HepG2 (cell line): Measurements from ENCODE around the gene NEU4. TPM values are rescaled to one million over a fixed set of nuclear protein-coding genes. Genes with fewer than 3 reads are reported as not detected.

ENCODE experiments used
- ATAC-seq: fragments of 200-7000 bp; cut with Tn5 transposase; 3 replicates; pipeline ENCODE4 v1.9.1; 2020; ENCODE audit warnings: mild to moderate bottlenecking, moderate library complexity
- BruUV-seq: library from RNA; stranded (reverse); fragments of 400-500 nt; replicated peaks from 2 replicates; lab custom pipeline; 2021; lab: Mats Ljungman, UMichigan
- CTCF ChIA-PET: fragments of 300-600 bp; formaldehyde crosslinking; extraction: SDS; loops from one replicate; lab custom pipeline; 2021; ENCODE audit warnings: low total read pairs, inconsistent platforms, low intra/inter-chr PET ratio; lab: Yijun Ruan, JAX
- POLR2A ChIA-PET: fragments of 350-600 bp; sonication (Branson Sonifier 250); formaldehyde crosslinking; loops from one replicate; lab custom pipeline; 2020; ENCODE audit warnings: antibody characterized with exemption, inconsistent platforms; lab: Yijun Ruan, JAX
- DNase-seq: peaks from one replicate; pipeline ENCODE4 v3.0.0-alpha.2; 2015; ENCODE audit warnings: low spot score
- FAIRE-seq: peaks from 3 replicates; lab custom pipeline; 2011; peaks lifted over from hg19 to GRCh38; lab: Jason Lieb, UNC
- H2AFZ ChIP-seq: one replicate; pipeline ENCODE4 v1.6.1; 2011; ENCODE audit warnings: low read length, inconsistent platforms
- H3K27ac ChIP-seq: fragments of 300-600 bp; 3 replicates; pipeline ENCODE4 v1.8.0; 2011; ENCODE audit warnings: mixed run types, mild to moderate bottlenecking, mixed read lengths, low read length, inconsistent platforms; ENCODE audit not compliant: insufficient read depth; ENCODE audit errors: extremely low read length
- H3K27me3 ChIP-seq, 2 experiments: fragments of 200-600 bp in 1 of 2; 2 replicates in 1 of 2; 3 replicates in 1 of 2; pipeline versions ENCODE4 v1.6.0 to v1.8.0; 2011; ENCODE audit warnings: low read length in 2 of 2, mild to moderate bottlenecking in 2 of 2, moderate library complexity in 2 of 2, inconsistent platforms in 1 of 2; ENCODE audit not compliant: insufficient read depth in 2 of 2, control insufficient read depth in 1 of 2
- H3K36me3 ChIP-seq, 2 experiments: fragments of 200-600 bp in 1 of 2; replicated peaks in 1 of 2; 2 replicates in 1 of 2; 3 replicates in 1 of 2; pipeline versions ENCODE4 v1.5.1 to v1.8.0; 2011; ENCODE audit warnings: low read length in 2 of 2, inconsistent platforms in 1 of 2; ENCODE audit not compliant: insufficient read depth in 2 of 2, control insufficient read depth in 1 of 2
- H3K4me1 ChIP-seq: 2 replicates; pipeline ENCODE4 v1.5.1; 2012; ENCODE audit warnings: low read length, inconsistent platforms; ENCODE audit not compliant: insufficient read depth
- H3K4me2 ChIP-seq: 2 replicates; pipeline ENCODE4 v1.6.0; 2011; ENCODE audit warnings: low read depth, low read length, inconsistent platforms
- H3K4me3 ChIP-seq, 3 experiments: fragments of 200-600 bp in 1 of 3; sonication (generic), shearing (Covaris generic) in 1 of 3; replicated peaks in 1 of 3; 2 replicates each; pipeline ENCODE4 v1.5.1; 2011 to 2016; ENCODE audit warnings: low read length in 3 of 3, inconsistent platforms in 2 of 3, low read depth in 2 of 3, mild to moderate bottlenecking in 2 of 3, control low read depth in 1 of 3, mixed read lengths in 1 of 3; ENCODE audit not compliant: insufficient read depth in 1 of 3
- H3K79me2 ChIP-seq: one replicate; pipeline ENCODE4 v1.6.1; 2011; ENCODE audit warnings: low read length, inconsistent platforms; ENCODE audit not compliant: insufficient read depth
- H3K9ac ChIP-seq: 2 replicates; pipeline ENCODE4 v1.6.0; 2011; ENCODE audit warnings: mild to moderate bottlenecking, low read depth, low read length, inconsistent platforms; ENCODE audit not compliant: insufficient read depth
- H3K9me3 ChIP-seq: 2 replicates; pipeline ENCODE4 v1.5.1; 2012; ENCODE audit warnings: mild to moderate bottlenecking, low read length
- H4K20me1 ChIP-seq: 2 replicates; pipeline ENCODE4 v1.6.0; 2011; ENCODE audit warnings: inconsistent platforms, mild to moderate bottlenecking, low read length, moderate library complexity; ENCODE audit not compliant: insufficient read depth
- EED ChIP-seq: sonication (generic); formaldehyde crosslinking; IDR thresholded peaks from 2 replicates; pipeline ENCODE4 v1.5.0; 2020; ENCODE audit warnings: mild to moderate bottlenecking, missing genetic modification reagents
- FOSL2 ChIP-seq: sonication (generic); formaldehyde crosslinking; IDR thresholded peaks from 2 replicates; pipeline ENCODE4 v1.4.0; 2020; ENCODE audit warnings: missing genetic modification reagents
- IRF9 ChIP-seq: sonication (generic); formaldehyde crosslinking; IDR thresholded peaks from 2 replicates; pipeline ENCODE4 v1.8.0; 2022; ENCODE audit warnings: missing genetic modification reagents, mild to moderate bottlenecking, borderline replicate concordance
- NFIB ChIP-seq: sonication (generic); formaldehyde crosslinking; IDR thresholded peaks from 2 replicates; pipeline ENCODE4 v1.9.0; 2021; ENCODE audit warnings: missing genetic modification reagents, mild to moderate bottlenecking, borderline replicate concordance
- SPEN ChIP-seq: sonication (generic); formaldehyde crosslinking; IDR thresholded peaks from 2 replicates; pipeline ENCODE4 v1.5.1; 2020; ENCODE audit warnings: low read depth, mild to moderate bottlenecking, missing genetic modification reagents
- TBX2 ChIP-seq: sonication (generic); formaldehyde crosslinking; IDR thresholded peaks from 2 replicates; pipeline ENCODE4 v1.5.0; 2020; ENCODE audit warnings: missing genetic modification reagents, mild to moderate bottlenecking, borderline replicate concordance
- ZNF558 ChIP-seq: sonication (generic); formaldehyde crosslinking; IDR thresholded peaks from 2 replicates; pipeline ENCODE4 v1.9.0; 2022; ENCODE audit warnings: mild to moderate bottlenecking, missing genetic modification reagents, borderline replicate concordance
- ZNF589 ChIP-seq: sonication (generic); formaldehyde crosslinking; conservative IDR thresholded peaks from 2 replicates; pipeline ENCODE4 v1.8.0; 2022; ENCODE audit warnings: mild to moderate bottlenecking, moderate library complexity, missing genetic modification reagents
- WGBS: methylation state at CpG from one replicate; pipeline ENCODE4 v1.1.6; 2017; ENCODE audit warnings: low lambda C conversion rate; 5-methylcytosine and 5-hydroxymethylcytosine counted together
- in situ Hi-C: cut with HindIII; loops from 2 replicates; pipeline ENCODE4 v1.10.0; 2017; ENCODE audit warnings: low pct_unique_long_range_greater_than_20kb; ENCODE audit not compliant: extremely low pct_ligation_motif_present
- intact Hi-C: fragments of 100-400 bp; cut with micrococcal nuclease; formaldehyde crosslinking; loops from one replicate; pipeline ENCODE4 v1.10.0; 2022; ENCODE audit not compliant: unreplicated experiment
- polyA plus RNA-seq, 8 experiments: library from polyadenylated mRNA; depleted of rRNA in 3 of 8; stranded (reverse) in 7 of 8; unstranded in 1 of 8; fragments of >200 nt; fragmentation: Illumina TruSeq in 4 of 8; extraction: Trizol in 4 of 8; gene quantifications; 2 replicates each; pipeline versions ENCODE4 v1.2.1 to v1.2.3, GENCODE V29; 2011 to 2016; ENCODE audit warnings: low read depth in 4 of 8, missing spikeins in 1 of 8, mixed read lengths in 1 of 8; ENCODE audit not compliant: insufficient read depth in 1 of 8
- total RNA-seq, 5 experiments: library from RNA; depleted of rRNA; stranded (reverse); fragments of >200 nt; fragmentation: Illumina TruSeq; extraction: Trizol; gene quantifications; 2 replicates each; pipeline ENCODE4 v1.2.3, GENCODE V29; 2016; ENCODE audit warnings: low read depth in 1 of 5
- TF ChIP-seq, protein P1 (sequence below), 2 experiments: IDR thresholded peaks; 2 replicates each; pipeline ENCODE4 v1.6.1; 2011 to 2012; ENCODE audit warnings: low read length in 2 of 2, borderline replicate concordance in 1 of 2, low read depth in 1 of 2, mild to moderate bottlenecking in 1 of 2, moderate library complexity in 1 of 2
- TF ChIP-seq, protein P2 (sequence below): sonication (generic); formaldehyde crosslinking; IDR thresholded peaks from 2 replicates; pipeline ENCODE4 v1.4.0; 2020; ENCODE audit warnings: mild to moderate bottlenecking, missing genetic modification reagents

Gene NEU4
- total and polyA plus RNA-seq, 2 of the 13 experiments (the other 11 are each of a cell fraction or from before 2014, with no cell fraction given) = 53.5 to 107 TPM

GRCh38 chr2:241865957-241866789 is 57.2 kb downstream of the NEU4 start:
- no peak overlapping the region for H3K9ac ChIP-seq
- in situ Hi-C loops = no loop called here
- no peaks in the 10 kb centered on the region for H3K4me1 ChIP-seq
- no peaks in the 10 kb centered on the region for H3K36me3 ChIP-seq
- DNase-seq (no peak), ATAC-seq (peak; percentile 52), FAIRE-seq (no peak)
- no peak overlapping the region for H2AFZ ChIP-seq
- intact Hi-C loops = no loop called here
- CTCF ChIA-PET = no interaction called here
- POLR2A ChIA-PET = interaction anchor here (1.1 to 1.4 kb wide), 2 partner anchors 58 to 95 kb away, joined by 3 to 4 read pairs; no protein-coding TSS in a partner anchor
- no peak overlapping the region for H3K4me3 ChIP-seq
- H3K9me3 ChIP-seq = no peaks in the 10 kb centered on the region
- BruUV-seq = no TSS peak
- H3K4me2 ChIP-seq = no peak overlapping the region
- H4K20me1 ChIP-seq = 0 out of 2 replicates have a peak, but pooled peaks cover 5% of the 10 kb centered on the region
- 11% methylated on average over 13 of the region's 31 CpGs for WGBS
- no peak overlapping the region for H3K27ac ChIP-seq
- H3K79me2 ChIP-seq = no peaks in the 10 kb centered on the region
- H3K27me3 ChIP-seq = peaks cover 13 to 85% of the 10 kb centered on the region in 2 experiments; a peak in 4 of 5 replicates
- TF ChIP-seq NFIB (CRISPR knock-in tag) = 0 out of 2 replicates have a peak, but pooled peaks have one; percentile 20
- TF ChIP-seq EED (CRISPR knock-in tag) = peak; percentile 15; the same call in 1 of the 2 replicates
- TF ChIP-seq, protein P1, sequence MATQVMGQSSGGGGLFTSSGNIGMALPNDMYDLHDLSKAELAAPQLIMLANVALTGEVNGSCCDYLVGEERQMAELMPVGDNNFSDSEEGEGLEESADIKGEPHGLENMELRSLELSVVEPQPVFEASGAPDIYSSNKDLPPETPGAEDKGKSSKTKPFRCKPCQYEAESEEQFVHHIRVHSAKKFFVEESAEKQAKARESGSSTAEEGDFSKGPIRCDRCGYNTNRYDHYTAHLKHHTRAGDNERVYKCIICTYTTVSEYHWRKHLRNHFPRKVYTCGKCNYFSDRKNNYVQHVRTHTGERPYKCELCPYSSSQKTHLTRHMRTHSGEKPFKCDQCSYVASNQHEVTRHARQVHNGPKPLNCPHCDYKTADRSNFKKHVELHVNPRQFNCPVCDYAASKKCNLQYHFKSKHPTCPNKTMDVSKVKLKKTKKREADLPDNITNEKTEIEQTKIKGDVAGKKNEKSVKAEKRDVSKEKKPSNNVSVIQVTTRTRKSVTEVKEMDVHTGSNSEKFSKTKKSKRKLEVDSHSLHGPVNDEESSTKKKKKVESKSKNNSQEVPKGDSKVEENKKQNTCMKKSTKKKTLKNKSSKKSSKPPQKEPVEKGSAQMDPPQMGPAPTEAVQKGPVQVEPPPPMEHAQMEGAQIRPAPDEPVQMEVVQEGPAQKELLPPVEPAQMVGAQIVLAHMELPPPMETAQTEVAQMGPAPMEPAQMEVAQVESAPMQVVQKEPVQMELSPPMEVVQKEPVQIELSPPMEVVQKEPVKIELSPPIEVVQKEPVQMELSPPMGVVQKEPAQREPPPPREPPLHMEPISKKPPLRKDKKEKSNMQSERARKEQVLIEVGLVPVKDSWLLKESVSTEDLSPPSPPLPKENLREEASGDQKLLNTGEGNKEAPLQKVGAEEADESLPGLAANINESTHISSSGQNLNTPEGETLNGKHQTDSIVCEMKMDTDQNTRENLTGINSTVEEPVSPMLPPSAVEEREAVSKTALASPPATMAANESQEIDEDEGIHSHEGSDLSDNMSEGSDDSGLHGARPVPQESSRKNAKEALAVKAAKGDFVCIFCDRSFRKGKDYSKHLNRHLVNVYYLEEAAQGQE (IDR thresholded peaks at IDR 0.05; ENCODE audit: borderline replicate concordance in 1 of 2, low read depth in 1 of 2, low read length in 2 of 2) = peak; percentile 54 to 89
- TF ChIP-seq TBX2 = 0 out of 2 replicates have a peak, but pooled peaks have one; percentile 35
- no peak for TF ChIP-seq IRF9 (CRISPR knock-in tag)
- TF ChIP-seq FOSL2 = no peak
- TF ChIP-seq SPEN (CRISPR knock-in tag) = 0 out of 2 replicates have a peak, but pooled peaks have one; percentile 17
- TF ChIP-seq, protein P2, sequence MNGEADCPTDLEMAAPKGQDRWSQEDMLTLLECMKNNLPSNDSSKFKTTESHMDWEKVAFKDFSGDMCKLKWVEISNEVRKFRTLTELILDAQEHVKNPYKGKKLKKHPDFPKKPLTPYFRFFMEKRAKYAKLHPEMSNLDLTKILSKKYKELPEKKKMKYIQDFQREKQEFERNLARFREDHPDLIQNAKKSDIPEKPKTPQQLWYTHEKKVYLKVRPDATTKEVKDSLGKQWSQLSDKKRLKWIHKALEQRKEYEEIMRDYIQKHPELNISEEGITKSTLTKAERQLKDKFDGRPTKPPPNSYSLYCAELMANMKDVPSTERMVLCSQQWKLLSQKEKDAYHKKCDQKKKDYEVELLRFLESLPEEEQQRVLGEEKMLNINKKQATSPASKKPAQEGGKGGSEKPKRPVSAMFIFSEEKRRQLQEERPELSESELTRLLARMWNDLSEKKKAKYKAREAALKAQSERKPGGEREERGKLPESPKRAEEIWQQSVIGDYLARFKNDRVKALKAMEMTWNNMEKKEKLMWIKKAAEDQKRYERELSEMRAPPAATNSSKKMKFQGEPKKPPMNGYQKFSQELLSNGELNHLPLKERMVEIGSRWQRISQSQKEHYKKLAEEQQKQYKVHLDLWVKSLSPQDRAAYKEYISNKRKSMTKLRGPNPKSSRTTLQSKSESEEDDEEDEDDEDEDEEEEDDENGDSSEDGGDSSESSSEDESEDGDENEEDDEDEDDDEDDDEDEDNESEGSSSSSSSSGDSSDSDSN (CRISPR knock-in tag) = peak; percentile 31; the same call in 1 of the 2 replicates
- 0 out of 2 replicates have a peak, but pooled peaks have one; percentile 33 for TF ChIP-seq ZNF558 (CRISPR knock-in tag)
- TF ChIP-seq ZNF589 (CRISPR knock-in tag) = 0 out of 2 replicates have a peak, but pooled peaks have one; percentile 20
